CD4-positive, alpha-beta T cell (primary cell): Measurements from ENCODE around the gene DOCK4. TPM values are rescaled to one million over a fixed set of nuclear protein-coding genes. Genes with fewer than 3 reads are reported as not detected.

Experiments used
- ATAC-seq: fragments of 200-7000 bp; cut with Tn5 transposase; one replicate; pipeline ENCODE4 v1.10.0; 2022; ENCODE audit warnings: mild to moderate bottlenecking; ENCODE audit not compliant: poor library complexity
- CTCF ChIA-PET: fragments of 350-600 bp; sonication (Branson Sonifier 250); formaldehyde crosslinking; loops from one replicate; lab custom pipeline; 2021; ENCODE audit warnings: antibody characterized with exemption, inconsistent platforms; lab: Charles Lee
- POLR2A ChIA-PET: fragments of 350-600 bp; sonication (Branson Sonifier 250); formaldehyde crosslinking; loops from one replicate; lab custom pipeline; 2021; ENCODE audit warnings: antibody characterized with exemption, inconsistent platforms; lab: Charles Lee
- DNase-seq, 14 experiments: peaks; one replicate each; pipeline ENCODE4 v3.0.0-alpha.2; 2013 to 2020; ENCODE audit warnings: mixed read lengths in 2 of 14
- H3K27ac ChIP-seq, 2 donors: one replicate each; pipeline versions ENCODE4 v1.5.1 to v1.7.0; 2013; ENCODE audit warnings: low read length in 2 of 2, low read depth in 1 of 2, mild to moderate bottlenecking in 1 of 2
- H3K27me3 ChIP-seq, 2 experiments: 1 replicate in 1 of 2; 2 replicates in 1 of 2; pipeline versions ENCODE4 v1.6.1 to v1.7.0; 2013; ENCODE audit warnings: low read length in 2 of 2, control low read depth in 1 of 2, mild to moderate bottlenecking in 1 of 2, moderate library complexity in 1 of 2; ENCODE audit not compliant: insufficient read depth in 2 of 2, control insufficient read depth in 1 of 2
- H3K36me3 ChIP-seq: one replicate; pipeline ENCODE4 v1.6.1; 2013; ENCODE audit warnings: low read length, control low read depth; ENCODE audit not compliant: insufficient read depth
- H3K4me1 ChIP-seq: one replicate; pipeline ENCODE4 v1.6.1; 2013; ENCODE audit warnings: low read length, control low read depth; ENCODE audit not compliant: insufficient read depth
- H3K4me3 ChIP-seq: one replicate; pipeline ENCODE4 v1.5.1; 2013; ENCODE audit warnings: mild to moderate bottlenecking, low read length, moderate library complexity
- H3K9me3 ChIP-seq, 2 experiments: 1 replicate in 1 of 2; 2 replicates in 1 of 2; pipeline versions ENCODE4 v1.6.1 to v1.7.0; 2013; ENCODE audit warnings: low read length in 2 of 2, mild to moderate bottlenecking in 2 of 2, control low read depth in 1 of 2, moderate library complexity in 1 of 2; ENCODE audit not compliant: control insufficient read depth in 1 of 2, insufficient read depth in 1 of 2
- H3K27ac Mint-ChIP-seq: one replicate; pipeline ENCODE4 v1.8.0; 2020; ENCODE audit warnings: mixed read lengths
- H3K27me3 Mint-ChIP-seq: one replicate; pipeline ENCODE4 v1.8.0; 2021; ENCODE audit warnings: mixed read lengths
- H3K36me3 Mint-ChIP-seq: one replicate; pipeline ENCODE4 v1.8.0; 2021; ENCODE audit warnings: low read depth, mixed read lengths
- H3K4me1 Mint-ChIP-seq: one replicate; pipeline ENCODE4 v1.8.0; 2021; ENCODE audit warnings: low read depth, mixed read lengths
- H3K4me3 Mint-ChIP-seq: one replicate; pipeline ENCODE4 v1.8.0; 2020; ENCODE audit warnings: mild to moderate bottlenecking, mixed read lengths
- H3K9me3 Mint-ChIP-seq: one replicate; pipeline ENCODE4 v1.8.0; 2020; ENCODE audit warnings: mixed read lengths
- CTCF ChIP-seq: fragments of 200-600 bp; IDR thresholded peaks from one replicate; pipeline ENCODE4 v1.8.0; 2022; ENCODE audit warnings: antibody characterized with exemption, mild to moderate bottlenecking
- intact Hi-C, 2 experiments: fragments of 100-400 bp; cut with DNase I in 1 of 2; cut with micrococcal nuclease in 1 of 2; formaldehyde crosslinking; loops; one replicate each; pipeline versions ENCODE4 v1.15.1 to v1.9.0; 2023 to 2025; cut with DNase I, micrococcal nuclease
- total RNA-seq, 174 experiments: library from RNA in 2 of 174; stranded (reverse) in 2 of 174; gene quantifications; one replicate each; pipeline ENCODE4 v1.2.3 and lab custom pipeline; 2021 to 2026

Gene DOCK4
- total RNA-seq, 2 experiments from 2014 or later, result 0.31 to 0.38 TPM

GRCh38 chr7:112162142-112162766 lies 43.9 kb downstream of the DOCK4 start:
- H3K27me3 Mint-ChIP-seq, result peaks cover 8% of the 10 kb centered on the region
- ATAC-seq (no peak), DNase-seq (no peak)
- ChIA-PET CTCF (no interaction called here), POLR2A (no interaction called here)
- Histone ChIP-seq H3K4me3 (no peak overlapping the region), H3K27me3 (peaks cover 0 to 3% of the 10 kb centered on the region in 2 experiments), H3K27ac (no peak overlapping the region), H3K9me3 (no peaks in the 10 kb centered on the region), H3K4me1 (no peaks in the 10 kb centered on the region), H3K36me3 (no peaks in the 10 kb centered on the region)
- no peaks in the 10 kb centered on the region for H3K4me1 Mint-ChIP-seq
- no peak overlapping the region for H3K27ac Mint-ChIP-seq
- no peaks in the 10 kb centered on the region for H3K9me3 Mint-ChIP-seq
- no peak overlapping the region for H3K4me3 Mint-ChIP-seq
- H3K36me3 Mint-ChIP-seq, result no peaks in the 10 kb centered on the region
- intact Hi-C loops, result no loop called here
- no peak for TF ChIP-seq CTCF

GRCh38 chr7:112161253-112162141 lies 44.7 kb downstream of the DOCK4 start:
- no peak for TF ChIP-seq CTCF
- peaks cover 0 to 3% of the 10 kb centered on the region in 2 experiments for H3K27me3 ChIP-seq
- no peak overlapping the region for H3K4me3 ChIP-seq
- Mint-ChIP-seq H3K36me3 (no peaks in the 10 kb centered on the region), H3K27ac (no peak overlapping the region), H3K27me3 (peaks cover 8% of the 10 kb centered on the region), H3K4me3 (no peak overlapping the region), H3K9me3 (no peaks in the 10 kb centered on the region), H3K4me1 (no peaks in the 10 kb centered on the region)
- H3K4me1 ChIP-seq, result no peaks in the 10 kb centered on the region
- intact Hi-C loops, result no loop called here
- H3K36me3 ChIP-seq, result no peaks in the 10 kb centered on the region
- ATAC-seq (no peak), DNase-seq (no peak)
- ChIA-PET POLR2A (no interaction called here), CTCF (no interaction called here)
- H3K9me3 ChIP-seq, result no peaks in the 10 kb centered on the region
- H3K27ac ChIP-seq, result no peak overlapping the region

GRCh38 chr7:112160771-112161150 lies 45.4 kb downstream of the DOCK4 start:
- Mint-ChIP-seq H3K36me3 (no peaks in the 10 kb centered on the region), H3K27ac (no peak overlapping the region), H3K4me1 (no peaks in the 10 kb centered on the region), H3K4me3 (no peak overlapping the region), H3K27me3 (peaks cover 8% of the 10 kb centered on the region), H3K9me3 (no peaks in the 10 kb centered on the region)
- no peak overlapping the region for H3K4me3 ChIP-seq
- no peaks in the 10 kb centered on the region for H3K9me3 ChIP-seq
- no peak for TF ChIP-seq CTCF
- intact Hi-C loops, result no loop called here
- H3K27me3 ChIP-seq, result peaks cover 0 to 3% of the 10 kb centered on the region in 2 experiments
- H3K36me3 ChIP-seq, result no peaks in the 10 kb centered on the region
- no peaks in the 10 kb centered on the region for H3K4me1 ChIP-seq
- POLR2A ChIA-PET, result no interaction called here
- DNase-seq (no peak), ATAC-seq (no peak)
- CTCF ChIA-PET, result interaction anchor here (1.4 kb wide), 1 partner anchor 11 kb away, joined by 3 read pairs; no protein-coding TSS in a partner anchor
- H3K27ac ChIP-seq, result no peak overlapping the region
